Measurements from ENCODE around the gene ST6GALNAC1.

ST6GALNAC1 gene

DNA sequence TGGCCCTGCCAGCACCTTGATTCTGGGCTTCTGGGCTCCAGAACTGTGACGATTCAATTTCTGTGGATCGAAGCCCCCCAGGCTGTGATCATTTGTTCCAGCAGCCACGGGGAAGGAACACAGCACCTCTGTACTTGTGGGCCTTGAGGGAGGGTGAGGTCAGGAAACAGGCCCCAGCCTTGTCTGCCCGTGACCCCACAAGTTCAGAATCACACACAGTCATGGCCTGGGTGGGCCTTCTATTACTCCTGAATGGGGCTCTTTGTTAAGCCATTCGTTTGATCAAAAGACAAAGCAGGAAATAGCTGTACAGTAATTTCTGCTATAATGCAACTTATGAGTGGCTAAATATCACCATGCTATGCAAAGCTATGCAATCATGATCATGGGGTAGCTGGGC, 68.0 kb downstream of the ST6GALNAC1 start:
- DNase-seq, result no peak

Measured in CD4-positive, alpha-beta T cell treated with Interferon gamma for 1 hour (primary cell).